Measurements from ENCODE around the gene TIA1.
"Not testable (repeated sequence)": the region's sequence is repeated elsewhere in the genome, so short reads cannot be mapped to it uniquely, and the experiment has no call there.

Gene TIA1, protein sequence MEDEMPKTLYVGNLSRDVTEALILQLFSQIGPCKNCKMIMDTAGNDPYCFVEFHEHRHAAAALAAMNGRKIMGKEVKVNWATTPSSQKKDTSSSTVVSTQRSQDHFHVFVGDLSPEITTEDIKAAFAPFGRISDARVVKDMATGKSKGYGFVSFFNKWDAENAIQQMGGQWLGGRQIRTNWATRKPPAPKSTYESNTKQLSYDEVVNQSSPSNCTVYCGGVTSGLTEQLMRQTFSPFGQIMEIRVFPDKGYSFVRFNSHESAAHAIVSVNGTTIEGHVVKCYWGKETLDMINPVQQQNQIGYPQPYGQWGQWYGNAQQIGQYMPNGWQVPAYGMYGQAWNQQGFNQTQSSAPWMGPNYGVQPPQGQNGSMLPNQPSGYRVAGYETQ
- total RNA-seq = 106 to 188 (median 134) reads per million in 3 experiments

DNA sequence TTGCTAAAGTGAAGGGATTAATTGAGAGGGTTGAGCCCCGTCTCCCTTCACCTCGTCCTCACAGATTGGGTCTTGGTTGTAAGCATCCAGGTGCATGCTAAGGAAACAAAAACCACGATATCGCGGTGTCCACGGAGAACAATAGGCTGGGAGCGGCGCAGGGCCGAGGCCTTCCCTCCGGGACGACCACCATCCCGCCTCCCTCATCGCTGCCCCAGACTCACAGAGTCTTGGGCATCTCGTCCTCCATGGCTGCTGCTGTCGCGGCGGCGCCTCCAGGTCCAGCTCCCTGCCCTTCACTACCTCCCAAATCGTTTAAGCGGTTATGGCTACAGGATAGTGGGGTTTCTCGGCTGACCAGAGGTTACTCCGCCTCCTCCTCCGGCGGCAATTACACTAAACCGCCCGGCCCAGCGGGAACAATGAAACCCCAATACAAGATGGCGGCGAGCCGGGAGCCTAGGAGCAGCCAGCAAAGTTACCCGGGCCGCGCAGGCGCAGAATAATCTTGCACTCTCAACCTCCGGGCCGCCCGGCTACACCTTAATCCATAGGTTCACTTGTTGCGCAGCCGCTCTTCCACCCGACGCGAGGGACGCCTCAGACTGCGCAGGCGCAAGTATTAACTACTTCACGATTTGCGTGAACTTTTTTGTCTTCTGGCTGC, at the start of gene TIA1:
Gene TIA1, minus strand, starts transcription at position 448 of the 667 bp plus-strand sequence. Its CDS starts 198 bp downstream, at position 250.
- peak; percentile 97 for DNase-seq

DNA sequence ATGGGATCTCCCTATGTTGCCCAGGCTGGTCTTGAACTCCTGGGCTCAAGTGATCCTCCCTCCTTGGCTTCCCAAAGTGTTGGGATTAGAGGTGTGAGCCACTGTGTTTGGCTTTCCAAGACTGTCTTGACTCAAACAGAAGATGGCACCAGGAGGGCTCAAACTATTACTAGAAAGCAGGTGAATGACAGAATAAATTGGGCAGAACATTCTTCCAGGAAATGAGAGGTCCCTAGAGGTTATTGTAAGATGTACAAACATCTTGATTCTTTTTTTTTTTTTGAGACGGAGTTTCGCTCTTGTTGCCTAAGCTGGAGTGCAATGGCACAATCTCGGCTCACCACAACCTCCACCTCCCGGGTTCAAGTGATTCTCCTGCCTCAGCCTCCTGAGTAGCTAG, 49.4 kb upstream of the TIA1 start:
- DNase-seq = not testable (repeated sequence)

- DNase-seq = no peak
Measured at GRCh38 chr2:70283500-70284191, 35.2 kb upstream of the TIA1 start.

DNA sequence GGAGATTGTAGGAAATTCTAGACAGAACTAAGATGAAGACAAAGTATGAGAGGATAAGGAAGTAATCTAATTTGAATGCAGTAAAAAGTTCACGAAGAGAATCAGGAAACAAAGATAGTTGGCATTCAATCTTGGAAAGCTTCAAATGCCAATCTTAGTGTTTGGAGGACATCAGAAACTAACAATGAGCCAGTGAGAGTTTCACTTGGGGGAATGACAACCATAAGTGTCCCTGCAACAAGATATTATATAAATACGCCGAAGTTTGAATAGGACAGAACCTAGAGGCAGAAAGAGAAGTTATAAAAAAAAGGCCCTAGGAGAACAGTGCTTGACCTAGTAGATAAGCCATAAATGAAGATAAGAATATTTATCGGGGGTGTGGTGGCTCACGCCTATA, 34.0 kb upstream of the TIA1 start:
- DNase-seq = no peak

DNA sequence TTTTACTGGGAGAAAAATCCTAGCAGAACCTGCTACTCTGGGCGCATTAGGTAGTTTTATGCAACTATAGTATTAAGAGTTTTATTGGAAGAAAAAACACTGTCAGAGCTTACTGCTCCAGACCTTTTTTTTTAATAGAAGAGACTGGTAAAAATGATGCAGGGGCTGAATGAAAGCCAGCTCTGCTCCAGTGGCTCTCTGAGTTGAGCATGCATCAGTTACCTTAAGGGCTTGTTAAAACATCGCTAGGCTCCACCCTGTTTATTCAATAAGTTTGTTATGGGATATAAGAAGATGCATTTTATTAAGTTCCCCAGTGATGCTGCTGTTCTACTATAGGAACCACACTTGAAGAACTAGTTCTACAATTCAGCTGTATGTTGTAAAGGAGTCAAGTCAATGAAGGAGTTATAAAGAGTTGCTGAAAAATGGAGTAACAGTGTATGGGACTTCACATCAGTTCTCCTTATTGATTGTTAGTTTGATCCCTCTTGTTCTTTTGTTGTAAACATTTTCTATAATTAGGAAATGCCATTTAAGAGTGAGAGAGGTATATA, 31.9 kb upstream of the TIA1 start:
- DNase-seq = no peak

DNA sequence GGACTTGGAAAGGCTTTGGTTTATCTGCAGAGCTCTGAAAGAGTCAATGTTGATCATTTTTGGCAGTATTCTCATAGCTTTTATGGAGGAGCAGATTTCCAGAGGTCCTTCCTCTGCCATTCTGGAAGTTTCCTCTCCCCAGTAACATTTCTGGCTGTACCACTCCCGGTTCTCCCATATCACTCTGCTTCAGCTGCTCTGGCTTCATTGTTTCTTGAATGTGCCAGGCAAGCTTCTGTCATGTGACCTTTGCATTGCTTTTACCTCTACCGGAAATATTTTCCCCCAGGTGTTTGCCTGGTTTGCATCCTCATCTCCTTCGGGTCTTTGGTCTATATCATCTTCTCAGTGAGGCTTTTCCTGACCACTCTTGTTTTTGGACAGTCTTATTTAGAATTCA, 21.9 kb upstream of the TIA1 start:
- DNase-seq = no peak

GRCh38 chr2:70269422-70270302, 21.2 kb upstream of the TIA1 start:
- DNase-seq = not testable (repeated sequence)

GRCh38 chr2:70266925-70267324, 18.5 kb upstream of the TIA1 start:
- not testable (repeated sequence) for DNase-seq

GRCh38 chr2:70261501-70261900, 13.1 kb upstream of the TIA1 start:
- DNase-seq = no peak

DNA sequence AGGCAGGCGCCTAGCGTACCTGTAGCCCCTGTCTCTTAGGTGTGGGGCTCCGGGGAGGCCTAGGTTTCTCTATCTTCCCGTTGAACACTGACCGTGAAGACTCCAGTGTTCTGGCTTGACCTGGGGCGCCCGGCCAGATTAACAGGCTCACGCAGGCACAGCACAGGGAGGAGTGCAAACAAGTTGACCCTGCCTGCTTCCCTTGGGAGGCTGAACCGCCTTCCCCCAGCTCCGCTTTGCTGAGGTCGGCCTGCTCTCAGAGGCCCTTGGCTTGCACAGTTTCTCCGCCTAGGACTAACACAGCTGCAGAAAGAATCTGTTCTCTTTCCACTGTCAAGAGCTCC, 10.1 kb upstream of the TIA1 start:
- no peak for DNase-seq

DNA sequence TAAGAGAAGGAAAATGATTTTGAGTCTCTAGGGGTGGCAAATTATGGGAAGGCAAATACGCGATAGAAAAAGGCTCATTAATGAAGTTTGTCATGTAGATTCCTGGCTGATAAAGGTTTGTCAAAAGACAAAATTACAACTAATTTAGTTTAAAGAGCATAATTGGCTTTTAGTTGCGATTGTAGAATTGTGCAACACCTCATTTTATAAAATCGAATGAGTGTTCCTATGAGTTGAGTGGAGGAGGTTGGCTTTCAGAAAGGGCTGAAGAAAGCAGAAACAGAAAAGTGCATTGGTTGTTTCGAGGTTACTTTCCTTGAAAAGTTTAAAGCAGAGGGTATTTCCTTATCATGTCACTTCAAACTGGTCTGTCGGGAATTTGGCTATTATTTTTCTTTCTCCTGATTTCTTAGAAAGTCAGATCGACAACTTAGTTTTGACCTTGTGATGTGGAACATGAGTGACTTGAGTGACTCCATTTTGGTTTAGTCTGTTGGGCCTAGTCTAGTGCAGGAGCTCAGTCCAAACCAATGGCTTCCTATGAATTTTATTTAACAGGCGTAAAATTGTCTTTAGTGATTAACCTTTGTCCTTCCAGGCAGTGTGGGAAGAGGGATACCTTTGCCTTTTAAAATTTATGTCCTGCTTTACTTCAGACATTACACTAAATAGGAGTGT, 7.3 kb upstream of the TIA1 start:
- no peak for DNase-seq

DNA sequence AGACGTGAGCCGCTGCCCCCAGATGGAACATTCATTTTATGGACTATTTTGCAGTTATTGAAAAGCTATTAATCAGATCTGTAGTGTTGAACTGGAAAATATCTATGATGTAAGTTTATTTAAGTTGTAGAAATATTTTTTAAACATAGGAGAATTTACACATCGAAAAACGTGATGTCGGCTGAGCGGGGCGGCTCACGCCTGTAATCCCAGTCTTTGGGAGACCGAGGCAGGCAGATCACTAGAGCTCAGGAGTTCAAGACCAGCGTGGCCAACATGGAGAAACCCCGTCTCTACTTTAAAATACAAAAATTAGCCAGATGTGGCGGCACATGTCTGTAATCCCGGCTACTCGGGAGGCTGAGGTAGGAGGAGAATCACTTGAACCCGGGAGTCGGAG, 2.0 kb upstream of the TIA1 start:
- no peak for DNase-seq

GRCh38 chr2:70247364-70248180, 856 bp downstream of the TIA1 start:
- DNase-seq = no peak

- DNase-seq = no peak
Measured at GRCh38 chr2:70243806-70244584, 4.4 kb downstream of the TIA1 start.

GRCh38 chr2:70242552-70242951, 5.9 kb downstream of the TIA1 start:
- DNase-seq = no peak

GRCh38 chr2:70241340-70241739, 7.1 kb downstream of the TIA1 start:
- no peak for DNase-seq

DNA sequence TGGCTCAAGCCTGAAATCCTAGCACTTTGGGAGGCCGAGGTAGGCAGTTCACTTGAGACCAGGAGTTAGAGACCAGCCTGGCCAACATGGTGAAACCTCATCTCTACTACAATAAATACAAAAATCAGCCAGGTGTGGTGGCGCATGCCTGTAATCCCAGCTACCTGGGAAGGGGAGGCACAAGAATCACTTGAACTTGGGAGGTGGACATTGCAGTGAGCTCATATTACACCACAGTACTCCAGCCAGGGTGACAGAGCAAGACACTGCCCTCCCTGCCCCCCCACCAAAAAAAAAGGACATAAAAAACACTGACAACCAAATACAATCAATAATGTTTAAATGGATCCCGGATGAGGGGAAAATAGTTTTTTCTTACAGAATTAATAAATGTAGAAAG, 7.8 kb downstream of the TIA1 start:
- no peak for DNase-seq

DNA sequence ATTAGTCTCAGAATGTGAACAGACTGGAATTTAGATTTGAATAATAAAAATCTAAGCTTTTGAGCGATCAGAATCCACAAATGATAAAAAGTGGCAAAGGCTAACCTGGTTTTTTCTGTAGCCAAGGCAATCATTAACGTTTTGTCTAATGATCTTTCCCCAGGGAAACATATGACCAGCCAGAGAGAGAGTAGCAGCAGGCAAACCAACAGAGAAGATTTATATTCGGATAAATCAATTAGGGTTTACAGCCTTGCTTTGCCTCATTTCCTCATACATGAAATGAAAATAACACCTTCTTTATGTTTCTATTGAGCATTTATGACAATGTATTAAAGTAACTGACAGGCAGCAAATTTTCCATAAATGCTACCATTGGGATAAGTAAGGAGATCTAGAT, 14.5 kb downstream of the TIA1 start:
- no peak for DNase-seq

DNA sequence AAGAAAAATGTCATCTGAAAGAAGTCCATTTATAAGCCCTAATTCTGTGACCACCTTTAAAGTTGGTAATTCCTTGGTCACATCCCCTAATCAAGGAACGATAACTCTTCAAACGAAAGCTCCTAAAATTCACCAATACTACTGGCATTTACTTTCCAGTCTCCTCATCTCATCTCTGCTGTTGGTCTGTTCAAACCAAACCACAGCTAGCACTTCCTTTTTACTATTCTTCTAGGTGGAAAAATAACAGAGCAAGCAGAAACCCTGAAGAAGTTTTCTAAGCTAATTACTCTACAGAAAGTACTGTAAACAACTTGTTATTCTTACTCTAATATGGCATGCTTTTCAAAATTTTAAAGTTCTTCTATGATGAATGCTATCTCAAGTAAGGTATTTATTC, 21.6 kb downstream of the TIA1 start:
- DNase-seq = no peak

DNA sequence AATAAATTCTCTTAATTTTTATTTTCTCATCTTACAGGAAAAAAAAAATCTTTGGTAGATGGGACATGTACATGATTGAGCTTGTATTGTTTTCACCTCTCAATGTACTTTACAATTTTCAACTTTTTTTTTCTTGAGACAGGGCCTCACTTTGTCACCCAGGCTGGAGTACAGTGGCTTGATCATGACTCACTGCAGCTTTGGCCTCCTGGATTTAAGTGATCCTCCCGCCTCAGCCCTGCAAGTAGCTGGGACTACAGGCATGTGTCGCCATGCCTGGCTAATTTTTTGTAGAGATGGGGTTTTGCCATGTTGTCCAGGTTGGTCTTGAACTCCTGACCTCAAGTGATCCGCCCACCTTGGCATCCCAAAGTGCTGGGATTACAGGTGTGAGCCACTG, 25.1 kb downstream of the TIA1 start:
- DNase-seq = not testable (repeated sequence)

Measured in central memory CD4-positive, alpha-beta T cell (primary cell).